Colon (tissue), 2 donors: ENCODE results near the gene RASAL1.

Experiments
- FAIRE-seq: peaks from 2 replicates; lab custom pipeline; 2012; peaks lifted over from hg19 to GRCh38; lab: Jason Lieb, UNC
- donor health status: control.
- donor health status: control.

The RASAL1 gene

DNA sequence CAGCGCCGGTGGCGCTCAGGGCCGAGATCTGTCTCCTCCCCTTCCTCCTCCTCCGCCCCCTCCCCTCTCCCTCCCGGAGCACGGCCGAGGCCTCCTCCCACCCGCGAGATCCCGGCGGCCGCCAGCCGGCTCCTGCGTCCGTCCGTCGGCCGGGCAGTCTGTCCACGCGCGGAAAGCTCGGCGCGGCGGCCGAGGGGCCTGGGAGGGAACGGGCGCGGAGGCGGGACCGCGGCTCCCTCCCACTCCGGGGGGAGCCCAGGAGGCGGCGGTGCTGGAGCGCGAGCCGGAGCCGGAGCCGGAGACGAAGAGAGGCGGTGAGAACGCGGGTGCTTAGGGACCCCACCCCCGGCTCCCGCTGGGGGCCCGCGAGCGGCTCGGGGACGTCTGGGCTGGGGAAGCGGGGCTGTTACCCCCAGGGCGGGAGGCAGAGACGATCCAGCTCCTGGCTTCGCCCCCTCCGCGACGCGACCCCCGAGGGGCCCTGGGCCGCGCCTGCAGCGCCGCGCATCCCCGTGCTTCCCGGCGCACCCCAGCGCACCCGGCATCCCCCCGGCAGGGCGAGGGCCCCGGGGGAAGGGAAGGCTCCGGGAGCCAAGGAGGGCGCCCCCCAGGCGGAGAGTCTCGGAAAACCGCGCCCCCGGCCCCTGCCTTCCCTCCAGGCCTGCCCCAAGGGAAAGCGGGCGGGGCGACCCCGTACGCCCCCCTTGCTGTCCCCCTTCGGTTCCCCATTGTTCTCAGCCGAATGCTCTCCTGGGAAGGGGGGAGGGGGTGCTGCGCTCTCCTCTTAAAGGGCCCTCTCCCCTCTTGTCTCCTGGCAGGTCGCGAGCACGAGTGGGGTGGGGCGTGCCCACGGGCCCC, 78.7 kb downstream of the RASAL1 start, which contains the start of gene DTX1:
Gene DTX1 (plus strand): TSS at position 100 of the 858 bp plus-strand sequence. CDS start 1,463 bp downstream, outside the sequence.
- FAIRE-seq, result no peak

DNA sequence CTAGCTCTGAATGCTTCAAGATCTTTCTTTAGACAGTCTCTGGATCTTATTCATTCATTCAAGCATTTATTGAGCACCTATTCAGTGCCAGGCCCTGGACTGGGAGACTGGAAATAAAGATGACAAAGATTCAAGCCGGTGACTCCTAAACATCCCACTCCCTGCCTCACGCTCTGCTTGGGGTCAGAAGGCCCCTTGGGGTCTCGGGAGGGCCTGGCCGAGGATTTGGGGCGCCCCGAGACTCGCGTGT, 79.3 kb downstream of the RASAL1 start:
- no peak for FAIRE-seq

- no peak for FAIRE-seq
These were observed 79.8 kb downstream of the RASAL1 start for GRCh38 chr12:113055594-113056380.

- no peak for FAIRE-seq
These were observed 80.5 kb downstream of the RASAL1 start for GRCh38 chr12:113054948-113055486.

GRCh38 chr12:113052326-113052725, 83.2 kb downstream of the RASAL1 start:
- FAIRE-seq, result no peak

GRCh38 chr12:113051759-113052158, 83.8 kb downstream of the RASAL1 start:
- no peak for FAIRE-seq

GRCh38 chr12:113050795-113051194, 84.8 kb downstream of the RASAL1 start:
- no peak for FAIRE-seq

DNA sequence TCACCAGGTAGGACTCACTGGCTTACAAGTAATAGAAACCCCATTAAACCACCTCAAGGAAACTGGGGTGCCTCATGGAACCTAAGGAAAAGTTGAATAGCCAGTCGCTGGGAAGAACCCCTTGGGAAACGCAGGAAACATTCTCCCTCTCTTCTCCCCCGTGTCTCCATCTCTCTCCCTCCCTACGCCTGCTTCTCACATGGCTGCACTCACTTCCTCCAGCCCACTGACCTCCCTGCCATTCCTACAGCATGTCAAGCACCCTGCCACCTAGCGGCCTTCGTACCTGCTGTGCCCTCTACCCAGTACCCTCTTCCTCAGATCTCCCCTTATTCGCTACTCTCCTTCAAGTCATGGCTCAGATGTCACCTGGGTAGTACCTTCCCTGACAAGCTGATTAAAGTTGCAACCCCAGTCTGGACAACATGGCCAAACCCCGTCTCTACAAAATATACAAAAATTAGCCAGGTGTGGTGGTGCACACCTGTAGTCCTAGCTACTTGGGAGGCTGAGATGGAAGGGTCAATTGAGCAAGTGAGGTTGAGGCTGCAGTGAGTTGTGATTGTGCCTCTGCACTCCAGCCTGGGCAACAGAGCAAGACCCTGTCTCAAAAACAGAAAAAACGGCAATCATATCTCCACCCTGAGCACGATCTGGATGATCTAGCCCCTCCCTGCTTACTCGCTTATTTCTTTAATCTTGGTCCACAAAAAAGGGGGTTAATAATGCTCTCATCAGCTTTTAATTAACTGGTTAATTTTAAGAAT, 85.4 kb downstream of the RASAL1 start:
- FAIRE-seq, result no peak
